ENCODE measurements around the gene STAT5B. TPM values are rescaled to one million over a fixed set of nuclear protein-coding genes. Genes with fewer than 3 reads are reported as not detected.
"Not testable (repeated sequence)": the region's sequence is repeated elsewhere in the genome, so short reads cannot be mapped to it uniquely, and the experiment has no call there.

STAT5B gene
- polyA plus RNA-seq, 1 donor = 57.7 TPM

- H3K27me3 ChIP-seq (ENCODE audit: control insufficient read depth, insufficient read depth, low read length) = no peaks in the 10 kb centered on the region
- no peaks in the 10 kb centered on the region for H3K4me1 ChIP-seq (ENCODE audit: control insufficient read depth, insufficient read depth, low read length)
- H3K4me3 ChIP-seq (ENCODE audit: low read length) = no peak overlapping the region
- H3K27ac ChIP-seq (ENCODE audit: low read length) = peak overlapping the region; percentile 72
- 50% methylated on average over 1 of the region's 13 CpGs for WGBS (ENCODE audit: insufficient coverage, low lambda C conversion rate)
- H3K36me3 ChIP-seq (ENCODE audit: control insufficient read depth, insufficient read depth, low read length) = no peaks in the 10 kb centered on the region
- DNase-seq = peak; percentile 63 to 67
- H3K9me3 ChIP-seq (ENCODE audit: control insufficient read depth, low read depth, low read length) = no peaks in the 10 kb centered on the region
Observed at GRCh38 chr17:42248351-42249179, 27.6 kb downstream of the STAT5B start.

- H3K4me3 ChIP-seq (ENCODE audit: low read length) = no peak overlapping the region
- H3K27ac ChIP-seq (ENCODE audit: low read length) = no peak overlapping the region
- H3K9me3 ChIP-seq (ENCODE audit: control insufficient read depth, low read depth, low read length) = no peaks in the 10 kb centered on the region
- WGBS (ENCODE audit: insufficient coverage, low lambda C conversion rate) = 90% methylated on average over 3 of the region's 5 CpGs
- H3K36me3 ChIP-seq (ENCODE audit: control insufficient read depth, insufficient read depth, low read length) = no peaks in the 10 kb centered on the region
- no peaks in the 10 kb centered on the region for H3K4me1 ChIP-seq (ENCODE audit: control insufficient read depth, insufficient read depth, low read length)
- H3K27me3 ChIP-seq (ENCODE audit: control insufficient read depth, insufficient read depth, low read length) = no peaks in the 10 kb centered on the region
- DNase-seq = no peak
Observed at GRCh38 chr17:42247734-42248133, 28.5 kb downstream of the STAT5B start.

- H3K4me1 ChIP-seq (ENCODE audit: control insufficient read depth, insufficient read depth, low read length) = no peaks in the 10 kb centered on the region
- WGBS (ENCODE audit: insufficient coverage, low lambda C conversion rate) = 80% methylated on average over 2 of the region's 7 CpGs
- H3K27ac ChIP-seq (ENCODE audit: low read length) = no peak overlapping the region
- H3K4me3 ChIP-seq (ENCODE audit: low read length) = no peak overlapping the region
- H3K36me3 ChIP-seq (ENCODE audit: control insufficient read depth, insufficient read depth, low read length) = no peaks in the 10 kb centered on the region
- DNase-seq = no peak
- no peaks in the 10 kb centered on the region for H3K9me3 ChIP-seq (ENCODE audit: control insufficient read depth, low read depth, low read length)
- H3K27me3 ChIP-seq (ENCODE audit: control insufficient read depth, insufficient read depth, low read length) = no peaks in the 10 kb centered on the region
Observed at GRCh38 chr17:42246515-42246914, 29.7 kb downstream of the STAT5B start.

- not testable (repeated sequence) for H3K4me3 ChIP-seq (ENCODE audit: low read length); H3K27me3 ChIP-seq (ENCODE audit: control insufficient read depth, insufficient read depth, low read length); H3K27ac ChIP-seq (ENCODE audit: low read length); H3K36me3 ChIP-seq (ENCODE audit: control insufficient read depth, insufficient read depth, low read length); H3K4me1 ChIP-seq (ENCODE audit: control insufficient read depth, insufficient read depth, low read length); H3K9me3 ChIP-seq (ENCODE audit: control insufficient read depth, low read depth, low read length)
- WGBS (ENCODE audit: insufficient coverage, low lambda C conversion rate) = no CpG with 5 or more reads among the region's 11 CpGs
- DNase-seq = peak; percentile 16
Observed at GRCh38 chr17:42245183-42245582, 31.0 kb downstream of the STAT5B start.

DNA sequence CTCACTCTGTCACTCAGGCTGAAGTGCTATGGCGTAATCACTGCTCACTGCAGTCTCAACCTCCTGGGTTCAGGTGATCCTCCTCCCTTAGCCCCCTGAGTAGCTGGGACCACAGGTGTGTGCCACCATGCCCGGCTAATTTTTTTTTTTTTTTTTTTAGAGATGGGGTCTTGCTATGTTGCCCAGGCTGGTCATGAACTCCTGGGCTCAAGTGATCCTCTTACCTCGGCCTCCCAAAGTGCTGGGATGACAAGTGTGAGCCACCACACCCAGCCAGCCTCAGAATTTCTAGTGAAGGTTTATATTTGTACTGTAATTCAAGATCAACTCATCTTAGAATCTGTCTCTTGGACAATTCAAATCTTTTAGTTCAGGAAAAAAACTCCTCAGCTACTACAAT, 32.1 kb downstream of the STAT5B start:
- not testable (repeated sequence) for H3K36me3 ChIP-seq (ENCODE audit: control insufficient read depth, insufficient read depth, low read length); DNase-seq; H3K27me3 ChIP-seq (ENCODE audit: control insufficient read depth, insufficient read depth, low read length); H3K4me3 ChIP-seq (ENCODE audit: low read length); H3K4me1 ChIP-seq (ENCODE audit: control insufficient read depth, insufficient read depth, low read length); H3K27ac ChIP-seq (ENCODE audit: low read length); H3K9me3 ChIP-seq (ENCODE audit: control insufficient read depth, low read depth, low read length)
- no CpG with 5 or more reads among the region's 3 CpGs for WGBS (ENCODE audit: insufficient coverage, low lambda C conversion rate)

GRCh38 chr17:42243493-42243982, 32.7 kb downstream of the STAT5B start:
- Histone ChIP-seq H3K36me3 (ENCODE audit: control insufficient read depth, insufficient read depth, low read length) (no peaks in the 10 kb centered on the region), H3K9me3 (ENCODE audit: control insufficient read depth, low read depth, low read length) (no peaks in the 10 kb centered on the region), H3K27me3 (ENCODE audit: control insufficient read depth, insufficient read depth, low read length) (no peaks in the 10 kb centered on the region), H3K4me1 (ENCODE audit: control insufficient read depth, insufficient read depth, low read length) (no peaks in the 10 kb centered on the region), H3K27ac (ENCODE audit: low read length) (no peak overlapping the region), H3K4me3 (ENCODE audit: low read length) (no peak overlapping the region)
- no peak for DNase-seq
- 80% methylated on average over 2 of the region's 5 CpGs for whole genome bisulfite sequencing (ENCODE audit: insufficient coverage, low lambda C conversion rate)

DNA sequence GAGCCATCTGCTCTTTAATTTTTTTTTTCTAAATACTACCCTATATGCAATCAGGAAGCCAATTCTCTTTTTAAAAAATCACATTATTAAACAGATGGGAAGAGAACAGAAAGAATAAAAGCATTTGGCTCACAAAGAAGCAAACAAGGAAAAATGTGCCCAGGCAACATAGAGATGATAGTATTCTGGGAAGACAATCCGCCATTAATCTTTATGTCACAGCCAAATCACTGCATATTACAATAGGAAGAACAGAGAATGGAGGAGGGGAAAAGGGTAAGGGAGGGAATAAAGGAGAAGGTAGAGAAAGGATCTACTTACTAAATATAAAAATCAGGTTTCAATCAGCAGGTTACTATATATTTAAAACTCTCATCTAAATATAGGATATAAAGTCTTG, 34.3 kb downstream of the STAT5B start:
- no peak for DNase-seq
- no peaks in the 10 kb centered on the region for H3K4me1 ChIP-seq (ENCODE audit: control insufficient read depth, insufficient read depth, low read length)
- no CpG with 5 or more reads among the region's 1 CpG for WGBS (ENCODE audit: insufficient coverage, low lambda C conversion rate)
- no peaks in the 10 kb centered on the region for H3K36me3 ChIP-seq (ENCODE audit: control insufficient read depth, insufficient read depth, low read length)
- H3K27ac ChIP-seq (ENCODE audit: low read length) = no peak overlapping the region
- no peak overlapping the region for H3K4me3 ChIP-seq (ENCODE audit: low read length)
- H3K27me3 ChIP-seq (ENCODE audit: control insufficient read depth, insufficient read depth, low read length) = no peaks in the 10 kb centered on the region
- H3K9me3 ChIP-seq (ENCODE audit: control insufficient read depth, low read depth, low read length) = no peaks in the 10 kb centered on the region

- H3K9me3 ChIP-seq (ENCODE audit: control insufficient read depth, low read depth, low read length); H3K4me1 ChIP-seq (ENCODE audit: control insufficient read depth, insufficient read depth, low read length); H3K36me3 ChIP-seq (ENCODE audit: control insufficient read depth, insufficient read depth, low read length); H3K27ac ChIP-seq (ENCODE audit: low read length); H3K4me3 ChIP-seq (ENCODE audit: low read length); DNase-seq; H3K27me3 ChIP-seq (ENCODE audit: control insufficient read depth, insufficient read depth, low read length): not testable (repeated sequence)
- no CpG with 5 or more reads among the region's 4 CpGs for WGBS (ENCODE audit: insufficient coverage, low lambda C conversion rate)
Observed at GRCh38 chr17:42240863-42241262, 35.3 kb downstream of the STAT5B start.

- H3K27me3 ChIP-seq (ENCODE audit: control insufficient read depth, insufficient read depth, low read length) = no peaks in the 10 kb centered on the region
- H3K36me3 ChIP-seq (ENCODE audit: control insufficient read depth, insufficient read depth, low read length) = no peaks in the 10 kb centered on the region
- no peak overlapping the region for H3K4me3 ChIP-seq (ENCODE audit: low read length)
- no peak overlapping the region for H3K27ac ChIP-seq (ENCODE audit: low read length)
- no peak for DNase-seq
- no peaks in the 10 kb centered on the region for H3K4me1 ChIP-seq (ENCODE audit: control insufficient read depth, insufficient read depth, low read length)
- WGBS (ENCODE audit: insufficient coverage, low lambda C conversion rate) = 96% methylated on average over 4 of the region's 5 CpGs
- no peaks in the 10 kb centered on the region for H3K9me3 ChIP-seq (ENCODE audit: control insufficient read depth, low read depth, low read length)
Observed at GRCh38 chr17:42240201-42240600, 36.0 kb downstream of the STAT5B start.

DNA sequence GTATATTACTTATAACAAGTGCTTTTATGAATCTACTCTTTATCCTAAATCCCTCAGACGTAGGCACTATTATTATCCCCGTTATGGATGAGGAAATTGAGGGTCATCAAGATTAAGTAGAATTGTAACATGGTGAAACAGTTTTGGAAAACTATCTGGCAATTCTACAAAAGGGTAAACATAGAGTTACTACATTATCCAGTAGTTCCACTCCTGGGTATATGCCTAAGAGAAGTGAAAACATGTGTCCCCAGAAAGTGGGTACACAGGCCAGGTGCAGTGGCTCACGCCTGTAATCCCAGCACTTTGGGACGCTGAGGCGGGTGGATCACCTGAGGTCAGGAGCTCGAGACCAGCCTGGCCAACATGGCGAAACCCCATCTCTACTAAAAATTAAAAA, 36.6 kb downstream of the STAT5B start:
- not testable (repeated sequence) for H3K27me3 ChIP-seq (ENCODE audit: control insufficient read depth, insufficient read depth, low read length); H3K4me3 ChIP-seq (ENCODE audit: low read length); H3K36me3 ChIP-seq (ENCODE audit: control insufficient read depth, insufficient read depth, low read length); H3K27ac ChIP-seq (ENCODE audit: low read length); H3K9me3 ChIP-seq (ENCODE audit: control insufficient read depth, low read depth, low read length); H3K4me1 ChIP-seq (ENCODE audit: control insufficient read depth, insufficient read depth, low read length); DNase-seq
- 80% methylated on average over 2 of the region's 7 CpGs for WGBS (ENCODE audit: insufficient coverage, low lambda C conversion rate)

DNA sequence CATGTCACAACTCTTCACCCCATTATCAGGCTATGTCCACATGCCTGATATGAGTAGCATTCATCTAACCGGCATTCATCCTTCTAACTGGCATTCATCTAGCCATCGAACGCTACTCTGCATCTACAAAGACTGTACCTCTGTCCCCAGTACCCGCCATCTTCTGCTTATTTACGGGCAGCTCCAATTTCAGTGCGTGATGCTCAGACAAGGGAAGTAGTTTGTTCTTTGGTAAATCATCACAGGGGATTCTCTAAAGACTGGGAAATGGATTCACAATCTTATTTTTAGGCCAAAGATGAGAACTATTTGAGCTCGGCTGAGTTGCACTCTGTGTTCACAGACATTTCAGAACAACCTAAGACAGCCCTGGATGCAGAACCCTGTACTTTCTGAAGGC, 39.4 kb downstream of the STAT5B start:
- no CpG with 5 or more reads among the region's 7 CpGs for WGBS (ENCODE audit: insufficient coverage, low lambda C conversion rate)
- H3K27ac ChIP-seq (ENCODE audit: low read length) = no peak overlapping the region
- DNase-seq = no peak
- H3K36me3 ChIP-seq (ENCODE audit: control insufficient read depth, insufficient read depth, low read length) = no peaks in the 10 kb centered on the region
- H3K4me1 ChIP-seq (ENCODE audit: control insufficient read depth, insufficient read depth, low read length) = no peaks in the 10 kb centered on the region
- no peaks in the 10 kb centered on the region for H3K9me3 ChIP-seq (ENCODE audit: control insufficient read depth, low read depth, low read length)
- H3K27me3 ChIP-seq (ENCODE audit: control insufficient read depth, insufficient read depth, low read length) = no peaks in the 10 kb centered on the region
- H3K4me3 ChIP-seq (ENCODE audit: low read length) = no peak overlapping the region

All from large intestine (tissue), 3 donors.